Transverse colon (tissue), 4 donors: ENCODE results near the gene PCSK6. TPM values are rescaled to one million over a fixed set of nuclear protein-coding genes. Genes with fewer than 3 reads are reported as not detected.
A peak's percentile ranks its signal among the peaks of the same experiment; 100 is the strongest.

Experiments used
- DNase-seq: peaks from one replicate; pipeline ENCODE4 v3.0.0-alpha.2; 2019
- H3K27ac ChIP-seq, 4 donors: fragments of 200-600 bp; sonication (generic); 2 replicates each; pipeline ENCODE4 v1.5.1; 2016 to 2018; ENCODE audit warnings: inconsistent platforms in 4 of 4
- H3K27me3 ChIP-seq: fragments of 200-600 bp; sonication (generic); 2 replicates; pipeline ENCODE4 v1.5.1; 2017; ENCODE audit warnings: inconsistent platforms
- H3K36me3 ChIP-seq, 4 donors: fragments of 200-600 bp; sonication (generic); 2 replicates each; pipeline ENCODE4 v1.5.1; 2017 to 2019; ENCODE audit warnings: inconsistent platforms in 4 of 4
- H3K4me1 ChIP-seq, 4 donors: fragments of 200-600 bp; sonication (generic); 2 replicates each; pipeline ENCODE4 v1.5.1; 2017 to 2020; ENCODE audit warnings: inconsistent platforms in 4 of 4
- H3K4me3 ChIP-seq, 4 donors: fragments of 200-600 bp; sonication (generic); 1 replicate in 1 of 4; 2 replicates in 3 of 4; pipeline versions ENCODE4 v1.5.1 to v1.6.1; 2017 to 2019; ENCODE audit warnings: inconsistent platforms in 4 of 4
- H3K9me3 ChIP-seq, 2 donors: fragments of 200-600 bp; sonication (generic); 2 replicates each; pipeline ENCODE4 v1.5.1; 2017 to 2019; ENCODE audit warnings: inconsistent platforms in 2 of 2
- CTCF ChIP-seq, 5 experiments: fragments of 200-600 bp in 3 of 5; fragments of 450-650 bp in 2 of 5; sonication (generic) in 3 of 5; IDR thresholded peaks; 1 replicate in 2 of 5; 2 replicates in 3 of 5; pipeline ENCODE4 v1.5.1; 2016 to 2017; ENCODE audit warnings: antibody characterized with exemption in 5 of 5, inconsistent platforms in 3 of 5, mild to moderate bottlenecking in 2 of 5, moderate library complexity in 1 of 5
- EP300 ChIP-seq: sonication (generic); formaldehyde crosslinking; IDR thresholded peaks from one replicate; pipeline ENCODE4 v1.6.1; 2017; ENCODE audit warnings: antibody characterized with exemption, low read depth
- POLR2A ChIP-seq: fragments of 450-650 bp; IDR thresholded peaks from one replicate; pipeline ENCODE4 v1.6.1; 2016; ENCODE audit warnings: antibody characterized with exemption, mild to moderate bottlenecking, moderate library complexity
- POLR2AphosphoS5 ChIP-seq, 3 donors: sonication (generic); formaldehyde crosslinking; IDR thresholded peaks; one replicate each; pipeline ENCODE4 v1.6.1; 2016; ENCODE audit warnings: antibody characterized with exemption in 3 of 3
- WGBS, 2 donors: methylation state at CpG; one replicate each; pipeline ENCODE4 v1.1.5; 2018; ENCODE audit warnings: low coverage in 1 of 2; 5-methylcytosine and 5-hydroxymethylcytosine counted together
- in situ Hi-C, 4 donors: fragments of 200-750 bp; cut with MboI; loops; one replicate each; pipeline versions ENCODE4 v1.15.0 to v1.15.1; 2017; ENCODE audit warnings: low sequenced_read_pairs in 3 of 4, low pct_ligation_motif_present in 1 of 4, low pct_unique_long_range_greater_than_20kb in 1 of 4
- intact Hi-C: fragments of 100-400 bp; cut with DNase I; formaldehyde crosslinking; loops from one replicate; pipeline ENCODE4 v1.15.1; 2023; ENCODE audit warnings: low total_unique reads
- total RNA-seq, 4 donors: library from RNA; depleted of rRNA; stranded (reverse); fragments of >200 nt; gene quantifications; one replicate each; pipeline ENCODE4 v1.1.0, GENCODE V29; 2016

Gene PCSK6
- total RNA-seq, 4 donors from 2014 or later = 20.3 to 119 (median 49.7) TPM

GRCh38 chr15:101324524-101325177, 164.9 kb downstream of the PCSK6 start:
- TF ChIP-seq POLR2AphosphoS5 (IDR thresholded peaks at IDR 0.05) = no peak
- no peak for TF ChIP-seq POLR2A
- no peak for TF ChIP-seq CTCF (IDR thresholded peaks at IDR 0.05)
- no peak for TF ChIP-seq EP300
- in situ Hi-C loops = loop anchor here in 1 of 4 donors (25.0 kb wide), 1 partner anchor 163 kb away; the partner anchor contains the start of gene PCSK6
- intact Hi-C loops = no loop called here
- Histone ChIP-seq H3K9me3 (no peaks in the 10 kb centered on the region), H3K4me1 (peaks cover 0 to 3% (median 0%) of the 10 kb centered on the region in 4 donors), H3K27ac (peak overlapping the region in 1 of 4 donors; percentile 48), H3K4me3 (no peak overlapping the region), H3K36me3 (no peaks in the 10 kb centered on the region), H3K27me3 (no peaks in the 10 kb centered on the region)
- 70% methylated on average over 13 of the region's 13 CpGs; no CpG with 5 or more reads in 1 of the 2 donors for WGBS, 2 donors
- peak; percentile 32 for DNase-seq

- H3K27ac ChIP-seq = no peak overlapping the region
- no peak overlapping the region for H3K4me3 ChIP-seq
- no peaks in the 10 kb centered on the region for H3K9me3 ChIP-seq
- peaks cover 0 to 3% (median 0%) of the 10 kb centered on the region in 4 donors for H3K4me1 ChIP-seq
- no peaks in the 10 kb centered on the region for H3K36me3 ChIP-seq
- intact Hi-C loops = no loop called here
- TF ChIP-seq POLR2A (no peak), POLR2AphosphoS5 (IDR thresholded peaks at IDR 0.05) (no peak), EP300 (no peak), CTCF (IDR thresholded peaks at IDR 0.05) (no peak)
- WGBS, 2 donors = 78 to 92% methylated on average over 2 to 21 of the region's 21 CpGs
- no peak for DNase-seq
- in situ Hi-C loops = loop anchor here in 1 of 4 donors (25.0 kb wide), 1 partner anchor 163 kb away; the partner anchor contains the start of gene PCSK6
- H3K27me3 ChIP-seq = no peaks in the 10 kb centered on the region
Measured at GRCh38 chr15:101323793-101324523, 165.5 kb downstream of the PCSK6 start.

GRCh38 chr15:101322854-101323477, 166.5 kb downstream of the PCSK6 start:
- Histone ChIP-seq H3K4me3 (no peak overlapping the region), H3K4me1 (peaks cover 0 to 3% (median 0%) of the 10 kb centered on the region in 4 donors), H3K36me3 (no peaks in the 10 kb centered on the region), H3K9me3 (no peaks in the 10 kb centered on the region), H3K27ac (no peak overlapping the region), H3K27me3 (no peaks in the 10 kb centered on the region)
- no peak for DNase-seq
- no peak for TF ChIP-seq EP300
- no peak for TF ChIP-seq POLR2AphosphoS5 (IDR thresholded peaks at IDR 0.05)
- intact Hi-C loops (no loop called here), in situ Hi-C loops (loop anchor here in 1 of 4 donors (25.0 kb wide), 1 partner anchor 164 kb away; the partner anchor contains the start of gene PCSK6)
- WGBS, 2 donors = 81% methylated on average over 17 of the region's 17 CpGs; no CpG with 5 or more reads in 1 of the 2 donors

GRCh38 chr15:101322016-101322695, 167.4 kb downstream of the PCSK6 start:
- no peaks in the 10 kb centered on the region for H3K27me3 ChIP-seq
- intact Hi-C loops = no loop called here
- in situ Hi-C loops = loop anchor here in 1 of 4 donors (25.0 kb wide), 1 partner anchor 165 kb away; the partner anchor contains the start of gene PCSK6
- WGBS, 2 donors = 87 to 94% methylated on average over 10 to 21 of the region's 21 CpGs
- H3K36me3 ChIP-seq = no peaks in the 10 kb centered on the region
- no peak for DNase-seq
- no peak overlapping the region for H3K27ac ChIP-seq
- no peak overlapping the region for H3K4me3 ChIP-seq
- H3K4me1 ChIP-seq = peaks cover 0 to 3% (median 0%) of the 10 kb centered on the region in 4 donors
- TF ChIP-seq POLR2A (no peak), CTCF (IDR thresholded peaks at IDR 0.05) (no peak), POLR2AphosphoS5 (IDR thresholded peaks at IDR 0.05) (no peak), EP300 (no peak)
- no peaks in the 10 kb centered on the region for H3K9me3 ChIP-seq
